ENCODE measurements around the gene IKZF1. TPM values are rescaled to one million over a fixed set of nuclear protein-coding genes. Genes with fewer than 3 reads are reported as not detected.

IKZF1 gene
- total RNA-seq, 1 experiment from 2014 or later, result 0.57 TPM

- TF ChIP-seq JUND (IDR thresholded peaks at IDR 0.05) (no peak), YY1 (IDR thresholded peaks at IDR 0.05; ENCODE audit: extremely low read depth, insufficient replicate concordance, low read depth, low read length) (no peak), RAD21 (IDR thresholded peaks at IDR 0.05; ENCODE audit: low read depth) (no peak), SP1 (IDR thresholded peaks at IDR 0.05; ENCODE audit: low read depth) (no peak), EGR1 (IDR thresholded peaks at IDR 0.05; ENCODE audit: low read depth) (no peak), POLR2AphosphoS5 (IDR thresholded peaks at IDR 0.05; ENCODE audit: low read depth, low read length) (no peak), EZH2 (IDR thresholded peaks at IDR 0.05) (no peak), FOSL1 (IDR thresholded peaks at IDR 0.05; ENCODE audit: low read depth) (no peak), POLR2A (IDR thresholded peaks at IDR 0.05; ENCODE audit: borderline replicate concordance, extremely low read depth, insufficient read depth, insufficient read length) (no peak), SIN3A (IDR thresholded peaks at IDR 0.05; ENCODE audit: low read depth) (no peak)
These were observed 2.2 kb downstream of the IKZF1 start (continued) for GRCh38 chr7:50306494-50307367.

- no peak overlapping the region for H3K4me2 ChIP-seq (ENCODE audit: low read length)
- no peak for DNase-seq (ENCODE audit: low read depth, low spot score)
- H3K4me3 ChIP-seq (replicated peaks in 1 of 2; ENCODE audit: low read depth in 1 of 2, low read length in 2 of 2), result no peak overlapping the region
- no peak overlapping the region for H3K27ac ChIP-seq (ENCODE audit: low read depth, low read length)
- no peaks in the 10 kb centered on the region for H3K4me1 ChIP-seq (ENCODE audit: control insufficient read depth in 1 of 2, insufficient read depth in 2 of 2, low read length in 2 of 2)
- intact Hi-C loops (cut with micrococcal nuclease), result no loop called here
- H3K9me2 ChIP-seq (ENCODE audit: insufficient read depth), result no peaks in the 10 kb centered on the region
- TF ChIP-seq POLR2A (IDR thresholded peaks at IDR 0.05; ENCODE audit: borderline replicate concordance, extremely low read depth, insufficient read depth, insufficient read length), result no peak
- no peaks in the 10 kb centered on the region for H3K9me3 ChIP-seq (ENCODE audit: control insufficient read depth in 1 of 2, insufficient read depth in 1 of 2, low read depth in 1 of 2, low read length in 2 of 2)
- H2AFZ ChIP-seq (ENCODE audit: low read depth, low read length, poor library complexity, severe bottlenecking), result no peak overlapping the region
- no peak for ATAC-seq
- H3K27me3 ChIP-seq (ENCODE audit: insufficient read depth, low read length), result no peaks in the 10 kb centered on the region
- no TSS peak for BruUV-seq (replicated peaks)
- H3K79me2 ChIP-seq (ENCODE audit: insufficient read depth, low read length), result no peaks in the 10 kb centered on the region
- ChIA-PET CTCF (no interaction called here), POLR2A (no interaction called here), RAD21 (ENCODE audit: low non-redundant PET in 1 of 2, low total read pairs in 2 of 2, uncharacterized antibody in 2 of 2, unreplicated experiment in 2 of 2) (no interaction called here)
- H3K36me3 ChIP-seq (ENCODE audit: control insufficient read depth in 1 of 2, insufficient read depth in 2 of 2, low read length in 2 of 2), result no peaks in the 10 kb centered on the region
- H4K20me1 ChIP-seq (ENCODE audit: insufficient read depth), result no peaks in the 10 kb centered on the region
- H3K9ac ChIP-seq (ENCODE audit: low read length), result no peak overlapping the region
These were observed 3.0 kb downstream of the IKZF1 start for GRCh38 chr7:50307368-50308032.
